Activated B cell treated with CpG ODN at 0.5 μM for 24 hours (primary cell): Measurements from ENCODE around the gene ZBED5. TPM values are rescaled to one million over a fixed set of nuclear protein-coding genes. Genes with fewer than 3 reads are reported as not detected.
"Not testable (repeated sequence)": the region's sequence is repeated elsewhere in the genome, so short reads cannot be mapped to it uniquely, and the experiment has no call there.

Experiments
- ATAC-seq: fragments of 200-7000 bp; cut with Tn5 transposase; one replicate; pipeline ENCODE4 v1.10.0; 2021; ENCODE audit warnings: low read depth, mild to moderate bottlenecking, moderate library complexity
- CTCF ChIA-PET: fragments of 350-600 bp; sonication (Branson Sonifier 250); formaldehyde crosslinking; loops from one replicate; lab custom pipeline; 2021; ENCODE audit warnings: antibody characterized with exemption; lab: Charles Lee
- POLR2A ChIA-PET: fragments of 350-600 bp; sonication (Branson Sonifier 250); formaldehyde crosslinking; loops from one replicate; lab custom pipeline; 2021; ENCODE audit warnings: antibody characterized with exemption; lab: Charles Lee
- DNase-seq: peaks from one replicate; pipeline ENCODE4 v3.0.0; 2022
- H3K27ac Mint-ChIP-seq: one replicate; pipeline ENCODE4 v1.8.0; 2020; ENCODE audit warnings: mixed read lengths
- H3K27me3 Mint-ChIP-seq: one replicate; pipeline ENCODE4 v1.8.0; 2021; ENCODE audit warnings: mixed read lengths
- H3K36me3 Mint-ChIP-seq: one replicate; pipeline ENCODE4 v1.8.0; 2021; ENCODE audit warnings: low read depth, mixed read lengths
- H3K4me1 Mint-ChIP-seq: one replicate; pipeline ENCODE4 v1.8.0; 2021; ENCODE audit warnings: mixed read lengths
- H3K4me3 Mint-ChIP-seq: one replicate; pipeline ENCODE4 v1.8.0; 2020; ENCODE audit warnings: mild to moderate bottlenecking, mixed read lengths
- H3K9me3 Mint-ChIP-seq: one replicate; pipeline ENCODE4 v1.8.0; 2020; ENCODE audit warnings: mixed read lengths
- intact Hi-C: fragments of 100-400 bp; cut with micrococcal nuclease; formaldehyde crosslinking; loops from one replicate; pipeline ENCODE4 v1.15.1; 2024
- total RNA-seq: library from RNA; stranded (reverse); gene quantifications from 2 replicates; pipeline ENCODE4 v1.2.3, GENCODE V29; 2022
- TF ChIP-seq, protein P1 (sequence below): fragments of 200-600 bp; IDR thresholded peaks from one replicate; pipeline ENCODE4 v1.8.0; 2022; ENCODE audit warnings: antibody characterized with exemption, mild to moderate bottlenecking

Gene ZBED5
- total RNA-seq, 1 donor from 2014 or later = 116 TPM

- TF ChIP-seq, protein P1, sequence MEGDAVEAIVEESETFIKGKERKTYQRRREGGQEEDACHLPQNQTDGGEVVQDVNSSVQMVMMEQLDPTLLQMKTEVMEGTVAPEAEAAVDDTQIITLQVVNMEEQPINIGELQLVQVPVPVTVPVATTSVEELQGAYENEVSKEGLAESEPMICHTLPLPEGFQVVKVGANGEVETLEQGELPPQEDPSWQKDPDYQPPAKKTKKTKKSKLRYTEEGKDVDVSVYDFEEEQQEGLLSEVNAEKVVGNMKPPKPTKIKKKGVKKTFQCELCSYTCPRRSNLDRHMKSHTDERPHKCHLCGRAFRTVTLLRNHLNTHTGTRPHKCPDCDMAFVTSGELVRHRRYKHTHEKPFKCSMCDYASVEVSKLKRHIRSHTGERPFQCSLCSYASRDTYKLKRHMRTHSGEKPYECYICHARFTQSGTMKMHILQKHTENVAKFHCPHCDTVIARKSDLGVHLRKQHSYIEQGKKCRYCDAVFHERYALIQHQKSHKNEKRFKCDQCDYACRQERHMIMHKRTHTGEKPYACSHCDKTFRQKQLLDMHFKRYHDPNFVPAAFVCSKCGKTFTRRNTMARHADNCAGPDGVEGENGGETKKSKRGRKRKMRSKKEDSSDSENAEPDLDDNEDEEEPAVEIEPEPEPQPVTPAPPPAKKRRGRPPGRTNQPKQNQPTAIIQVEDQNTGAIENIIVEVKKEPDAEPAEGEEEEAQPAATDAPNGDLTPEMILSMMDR = no peak
- ChIA-PET POLR2A (no interaction called here), CTCF (no interaction called here)
- Mint-ChIP-seq H3K27ac (no peak overlapping the region), H3K4me1 (peaks cover 1% of the 10 kb centered on the region), H3K4me3 (no peak overlapping the region), H3K27me3 (no peaks in the 10 kb centered on the region), H3K36me3 (peaks cover 5% of the 10 kb centered on the region), H3K9me3 (peaks cover 24% of the 10 kb centered on the region)
- intact Hi-C loops = no loop called here
- DNase-seq = no peak
- no peak for ATAC-seq
These were observed 29.5 kb upstream of the ZBED5 start for GRCh38 chr11:10887307-10887706.

DNA sequence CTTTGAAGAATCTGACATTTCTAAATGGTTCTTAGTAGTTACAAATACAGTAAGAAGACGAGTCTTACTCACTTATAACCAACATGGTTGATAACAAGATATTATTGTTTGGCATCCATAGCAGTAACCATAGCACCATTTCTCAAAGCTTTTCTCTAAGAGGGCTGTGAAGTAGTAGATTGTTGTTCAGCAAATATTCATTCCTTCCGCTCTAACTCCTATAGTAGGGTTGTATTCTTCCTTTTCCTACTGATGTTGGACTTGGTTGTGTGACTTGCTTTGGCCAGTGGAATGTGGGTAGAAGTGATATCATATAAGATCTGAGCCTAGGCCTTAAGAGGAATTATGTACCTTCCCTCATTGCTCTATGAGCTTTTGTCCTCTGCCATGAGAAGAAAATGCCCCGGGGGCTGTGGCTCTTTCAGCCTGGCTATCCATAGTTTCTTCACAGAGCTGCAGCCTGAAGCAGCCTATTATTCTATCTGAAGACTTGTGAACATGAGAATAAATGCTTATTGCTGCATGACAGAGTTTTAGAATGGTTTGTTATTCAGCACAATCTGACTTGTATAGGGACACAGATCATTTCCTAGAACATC, 28.9 kb upstream of the ZBED5 start:
- ChIA-PET POLR2A (no interaction called here), CTCF (no interaction called here)
- Mint-ChIP-seq H3K36me3 (peaks cover 5% of the 10 kb centered on the region), H3K27ac (no peak overlapping the region), H3K9me3 (peaks cover 24% of the 10 kb centered on the region), H3K27me3 (no peaks in the 10 kb centered on the region), H3K4me3 (no peak overlapping the region), H3K4me1 (no peaks in the 10 kb centered on the region)
- intact Hi-C loops = no loop called here
- ATAC-seq = no peak
- no peak for DNase-seq
- TF ChIP-seq, protein P1 = no peak

GRCh38 chr11:10885703-10886363, 28.0 kb upstream of the ZBED5 start:
- Mint-ChIP-seq H3K27ac (no peak overlapping the region), H3K27me3 (no peaks in the 10 kb centered on the region), H3K36me3 (peaks cover 5% of the 10 kb centered on the region), H3K4me1 (no peaks in the 10 kb centered on the region), H3K9me3 (peaks cover 18% of the 10 kb centered on the region), H3K4me3 (no peak overlapping the region)
- ATAC-seq (no peak), DNase-seq (no peak)
- ChIA-PET CTCF (no interaction called here), POLR2A (no interaction called here)
- intact Hi-C loops = no loop called here
- TF ChIP-seq, protein P1 = no peak

DNA sequence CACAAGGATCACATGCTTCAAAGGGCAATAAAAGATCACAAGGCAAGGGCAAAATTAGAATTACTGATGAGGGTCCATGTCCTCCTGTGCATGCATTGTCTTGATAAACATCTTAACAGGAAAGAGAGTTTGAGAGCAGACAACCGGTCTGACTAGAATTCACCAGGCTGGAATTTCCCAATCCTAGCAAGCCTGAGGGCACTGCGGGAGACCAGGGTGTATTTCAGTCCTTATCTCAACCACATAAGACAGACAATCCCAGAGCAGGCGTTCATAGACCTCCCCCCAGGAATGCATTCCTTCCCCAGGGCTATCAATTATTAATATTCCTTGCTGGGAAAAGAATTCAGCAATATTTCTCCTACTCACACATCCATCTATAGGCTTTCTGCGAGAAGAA, 26.4 kb upstream of the ZBED5 start:
- H3K4me1 Mint-ChIP-seq, ATAC-seq, POLR2A ChIA-PET, H3K9me3 Mint-ChIP-seq, intact Hi-C loops, H3K36me3 Mint-ChIP-seq, H3K27me3 Mint-ChIP-seq, DNase-seq, CTCF ChIA-PET, H3K4me3 Mint-ChIP-seq, H3K27ac Mint-ChIP-seq: not testable (repeated sequence)

GRCh38 chr11:10881892-10882291, 24.0 kb upstream of the ZBED5 start:
- Mint-ChIP-seq H3K4me1 (peaks cover 11% of the 10 kb centered on the region), H3K36me3 (peaks cover 10% of the 10 kb centered on the region), H3K9me3 (peaks cover 2% of the 10 kb centered on the region), H3K4me3 (no peak overlapping the region), H3K27ac (no peak overlapping the region), H3K27me3 (no peaks in the 10 kb centered on the region)
- TF ChIP-seq, protein P1 = no peak
- ChIA-PET CTCF (no interaction called here), POLR2A (no interaction called here)
- ATAC-seq (no peak), DNase-seq (no peak)
- intact Hi-C loops = no loop called here
